ENCODE data around the gene BAIAP2L2.

The BAIAP2L2 gene

GRCh38 chr22:38107692-38108515 is 2.6 kb downstream of the BAIAP2L2 start:
- DNase-seq (ENCODE audit: low spot score), result no peak

GRCh38 chr22:38106814-38107578 is 3.5 kb downstream of the BAIAP2L2 start:
- no peak for DNase-seq (ENCODE audit: low spot score)

- no peak for DNase-seq (ENCODE audit: low spot score)
Measured at GRCh38 chr22:38104084-38104483, 6.4 kb downstream of the BAIAP2L2 start.

DNA sequence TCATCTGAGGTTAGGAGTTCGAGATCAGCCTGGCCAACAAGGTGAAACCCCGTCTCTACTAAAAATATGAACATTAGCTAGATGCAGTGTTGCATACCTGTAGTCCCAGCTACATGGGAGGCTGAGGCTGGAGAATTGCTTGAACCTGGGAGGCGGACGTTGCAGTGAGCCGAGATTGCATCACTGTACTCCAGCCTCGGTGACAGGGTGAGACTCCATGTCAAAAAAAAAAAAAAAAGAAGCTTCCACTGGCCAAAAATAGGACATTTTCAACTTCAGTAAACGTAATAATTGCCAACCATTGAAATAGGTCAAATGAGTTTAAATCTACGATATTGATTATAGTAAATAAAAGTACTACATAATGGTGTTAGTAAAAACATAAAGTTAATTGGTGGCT is 6.8 kb downstream of the BAIAP2L2 start:
- DNase-seq (ENCODE audit: low spot score), result no peak

- DNase-seq (ENCODE audit: low spot score), result no peak
Measured at GRCh38 chr22:38098410-38099249, 11.9 kb downstream of the BAIAP2L2 start.

DNA sequence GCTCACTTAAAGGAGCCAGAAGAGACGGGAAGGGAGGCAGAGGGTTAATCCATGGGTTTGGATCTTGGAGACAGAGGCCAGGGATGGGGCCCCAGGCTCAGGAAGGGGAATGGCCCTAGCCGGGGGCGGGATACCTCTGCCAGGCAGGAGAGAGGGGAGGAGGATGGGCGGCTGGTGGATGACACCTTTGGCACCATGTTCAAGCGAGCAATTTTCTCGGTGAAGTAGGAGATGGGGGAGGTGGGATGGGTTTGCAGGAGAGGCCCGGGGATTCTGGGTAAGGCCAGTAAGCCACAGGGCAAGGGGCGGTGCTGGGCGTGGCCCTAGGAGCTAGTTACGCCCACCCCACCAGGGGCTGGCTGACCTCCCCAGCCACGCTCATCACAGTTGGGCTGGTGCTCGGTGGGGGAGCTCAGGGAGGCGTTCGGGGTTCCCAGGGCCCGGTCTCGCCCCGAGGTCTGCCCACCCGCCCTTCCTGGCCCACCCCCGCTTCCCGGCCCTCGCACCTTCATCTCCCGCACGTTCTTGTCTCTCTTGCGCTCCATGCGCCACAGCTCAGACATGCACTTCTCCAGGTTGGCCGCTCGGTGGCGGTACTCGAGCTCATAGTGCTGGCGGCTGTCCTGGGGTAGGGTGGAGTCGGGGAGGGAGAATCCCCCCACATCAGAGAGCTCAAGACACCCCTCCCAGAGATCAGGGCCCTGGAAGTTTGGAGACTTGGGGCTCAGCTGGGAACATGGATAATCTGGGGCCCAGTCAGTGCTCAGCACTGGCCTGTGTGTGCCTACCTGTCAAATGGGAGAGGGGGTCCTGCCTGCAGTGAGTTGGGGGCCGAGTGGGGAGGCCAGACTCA is 12.7 kb downstream of the BAIAP2L2 start:
- no peak for DNase-seq (ENCODE audit: low spot score)

- no peak for DNase-seq (ENCODE audit: low spot score)
Measured at GRCh38 chr22:38097058-38097457, 13.4 kb downstream of the BAIAP2L2 start.

DNA sequence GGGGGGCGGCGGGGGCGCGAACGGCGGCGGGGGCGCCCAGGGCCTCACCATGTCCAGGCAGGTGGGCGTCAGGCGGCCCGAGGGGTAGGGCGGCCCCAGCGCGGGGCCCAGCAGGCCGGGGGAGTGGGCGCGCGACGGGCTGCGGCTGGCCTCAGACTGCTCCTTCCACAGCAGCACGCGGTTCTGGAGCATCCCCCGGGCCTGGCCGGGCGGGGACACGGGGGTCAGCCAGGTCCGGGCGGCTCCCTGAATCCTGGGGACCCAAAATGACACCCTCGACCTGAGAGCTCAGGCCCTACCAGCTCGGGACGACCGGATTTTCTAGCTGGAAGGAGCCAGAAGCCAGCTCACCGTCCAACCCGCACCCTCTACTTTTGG is 21.0 kb downstream of the BAIAP2L2 start:
- DNase-seq (ENCODE audit: low spot score), result no peak

DNA sequence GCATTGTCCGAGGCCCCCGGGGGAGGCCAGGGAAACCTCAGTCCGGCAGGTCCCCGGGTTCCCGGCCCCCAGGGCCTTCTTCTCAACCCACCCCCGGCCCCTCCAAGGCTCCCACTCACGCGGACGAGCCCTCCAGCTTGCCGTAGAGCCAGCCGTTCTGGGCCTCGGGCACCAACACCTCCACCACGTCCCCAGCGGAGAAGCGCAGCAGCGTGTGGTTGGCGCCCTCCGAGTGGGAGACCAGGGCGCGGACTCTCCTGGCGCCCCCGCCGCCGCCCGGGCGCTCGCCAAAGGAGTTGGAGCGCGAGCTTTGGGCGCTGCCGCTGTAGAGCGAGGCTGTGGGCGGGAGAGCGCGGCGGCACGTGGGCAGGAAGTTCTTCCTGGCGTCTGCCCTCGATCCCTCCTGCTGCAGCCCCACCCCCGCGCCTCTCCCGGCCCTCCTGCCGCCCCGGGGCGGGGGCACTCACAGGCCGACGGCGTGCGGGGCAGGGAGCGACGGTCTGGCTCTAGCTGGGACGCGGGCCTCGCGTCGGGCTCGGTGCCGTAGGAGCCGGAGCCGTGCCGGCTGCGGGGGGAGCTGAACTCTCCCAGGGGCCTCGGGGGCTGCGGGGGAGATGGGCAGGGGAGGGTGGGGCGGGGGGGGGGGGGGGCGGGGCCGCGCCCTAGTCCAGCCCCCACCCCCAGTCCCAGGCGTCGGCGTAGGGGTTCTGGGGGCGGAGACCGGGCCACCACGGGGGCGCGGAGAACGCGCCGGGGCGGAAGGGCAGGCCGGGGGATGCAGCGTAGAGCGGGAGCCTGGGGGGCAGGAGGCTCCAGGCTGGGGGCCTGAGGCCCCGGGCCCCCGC is 21.6 kb downstream of the BAIAP2L2 start:
- no peak for DNase-seq (ENCODE audit: low spot score)

GRCh38 chr22:38087855-38088254 is 22.6 kb downstream of the BAIAP2L2 start:
- no peak for DNase-seq (ENCODE audit: low spot score)

GRCh38 chr22:38086942-38087341 is 23.5 kb downstream of the BAIAP2L2 start:
- no peak for DNase-seq (ENCODE audit: low spot score)

- no peak for DNase-seq (ENCODE audit: low spot score)
Measured at GRCh38 chr22:38086001-38086845, 24.3 kb downstream of the BAIAP2L2 start.

DNA sequence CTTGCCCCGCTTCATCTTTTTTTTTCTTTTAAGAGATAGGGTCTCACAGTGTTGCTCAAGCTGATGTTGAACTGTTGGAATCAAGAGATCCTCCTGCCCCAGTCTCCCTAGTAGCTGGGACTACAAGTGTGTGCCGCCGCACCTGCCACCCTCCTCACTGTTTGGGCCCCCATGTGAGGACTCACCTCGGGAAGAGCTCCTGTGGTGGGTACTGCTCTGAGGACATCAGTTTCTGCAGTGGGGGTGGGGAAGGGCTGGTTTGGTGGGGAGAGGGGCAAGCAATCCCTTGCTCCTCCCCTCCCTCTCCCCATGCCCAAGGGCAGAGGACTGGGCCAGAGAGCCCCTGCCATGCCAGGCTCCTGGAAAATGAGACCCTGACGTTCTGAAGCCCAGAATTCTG is 25.0 kb downstream of the BAIAP2L2 start:
- DNase-seq (ENCODE audit: low spot score), result no peak

- no peak for DNase-seq (ENCODE audit: low spot score)
Measured at GRCh38 chr22:38085056-38085455, 25.4 kb downstream of the BAIAP2L2 start.

- no peak for DNase-seq (ENCODE audit: low spot score)
Measured at GRCh38 chr22:38083931-38084631, 26.4 kb downstream of the BAIAP2L2 start, which contains the start of gene SLC16A8. TSS of gene SLC16A8 (minus strand) at chr22:38084184. CDS start at chr22:38082873, 1,311 bp downstream.

- DNase-seq (ENCODE audit: low spot score), result no peak
Measured at GRCh38 chr22:38082986-38083710, 27.3 kb downstream of the BAIAP2L2 start.

GRCh38 chr22:38081941-38082828 is 28.3 kb downstream of the BAIAP2L2 start:
- no peak for DNase-seq (ENCODE audit: low spot score)

All from germinal center (tissue), 1 donor.